ENCODE data around the gene MKS1. TPM values are rescaled to one million over a fixed set of nuclear protein-coding genes. Genes with fewer than 3 reads are reported as not detected.

Gene MKS1
- total RNA-seq, 3 donors from 2014 or later: 8.0 to 21.1 (median 15.1) TPM

DNA sequence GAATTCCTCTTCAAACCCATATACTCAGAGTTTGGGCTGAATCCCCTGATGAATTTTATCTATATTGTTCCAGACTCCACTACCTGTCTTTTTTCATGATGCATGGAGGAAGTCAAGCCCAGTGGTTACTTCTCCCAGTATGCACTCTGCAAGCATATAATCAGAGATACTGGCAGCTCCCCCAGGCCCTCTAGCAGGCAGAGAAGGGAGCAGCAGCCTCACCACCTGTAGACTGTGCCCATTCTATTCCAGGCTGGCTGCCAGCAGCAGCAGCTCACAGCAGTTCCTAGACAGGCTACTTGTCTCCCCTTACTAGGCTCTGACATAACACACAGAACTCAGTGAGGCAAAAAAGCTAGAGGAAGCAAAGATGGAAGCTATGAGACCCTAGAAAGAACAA is 3.4 kb downstream of the MKS1 start:
- H3K9me3 ChIP-seq: no peaks in the 10 kb centered on the region
- H3K4me1 ChIP-seq: no peaks in the 10 kb centered on the region
- H3K27ac ChIP-seq: no peak overlapping the region
- no peaks in the 10 kb centered on the region for H3K27me3 ChIP-seq
- intact Hi-C loops (cut with DNase I; ENCODE audit: low total_unique reads): no loop called here
- H3K36me3 ChIP-seq: no peaks in the 10 kb centered on the region
- H3K4me3 ChIP-seq: no peak overlapping the region
- no peak for TF ChIP-seq POLR2A (IDR thresholded peaks at IDR 0.05)
- TF ChIP-seq POLR2AphosphoS5 (IDR thresholded peaks at IDR 0.05): no peak
- TF ChIP-seq, protein P1, sequence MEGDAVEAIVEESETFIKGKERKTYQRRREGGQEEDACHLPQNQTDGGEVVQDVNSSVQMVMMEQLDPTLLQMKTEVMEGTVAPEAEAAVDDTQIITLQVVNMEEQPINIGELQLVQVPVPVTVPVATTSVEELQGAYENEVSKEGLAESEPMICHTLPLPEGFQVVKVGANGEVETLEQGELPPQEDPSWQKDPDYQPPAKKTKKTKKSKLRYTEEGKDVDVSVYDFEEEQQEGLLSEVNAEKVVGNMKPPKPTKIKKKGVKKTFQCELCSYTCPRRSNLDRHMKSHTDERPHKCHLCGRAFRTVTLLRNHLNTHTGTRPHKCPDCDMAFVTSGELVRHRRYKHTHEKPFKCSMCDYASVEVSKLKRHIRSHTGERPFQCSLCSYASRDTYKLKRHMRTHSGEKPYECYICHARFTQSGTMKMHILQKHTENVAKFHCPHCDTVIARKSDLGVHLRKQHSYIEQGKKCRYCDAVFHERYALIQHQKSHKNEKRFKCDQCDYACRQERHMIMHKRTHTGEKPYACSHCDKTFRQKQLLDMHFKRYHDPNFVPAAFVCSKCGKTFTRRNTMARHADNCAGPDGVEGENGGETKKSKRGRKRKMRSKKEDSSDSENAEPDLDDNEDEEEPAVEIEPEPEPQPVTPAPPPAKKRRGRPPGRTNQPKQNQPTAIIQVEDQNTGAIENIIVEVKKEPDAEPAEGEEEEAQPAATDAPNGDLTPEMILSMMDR (IDR thresholded peaks at IDR 0.05): no peak
- no peak for DNase-seq (ENCODE audit: low spot score in 2 of 2)

DNA sequence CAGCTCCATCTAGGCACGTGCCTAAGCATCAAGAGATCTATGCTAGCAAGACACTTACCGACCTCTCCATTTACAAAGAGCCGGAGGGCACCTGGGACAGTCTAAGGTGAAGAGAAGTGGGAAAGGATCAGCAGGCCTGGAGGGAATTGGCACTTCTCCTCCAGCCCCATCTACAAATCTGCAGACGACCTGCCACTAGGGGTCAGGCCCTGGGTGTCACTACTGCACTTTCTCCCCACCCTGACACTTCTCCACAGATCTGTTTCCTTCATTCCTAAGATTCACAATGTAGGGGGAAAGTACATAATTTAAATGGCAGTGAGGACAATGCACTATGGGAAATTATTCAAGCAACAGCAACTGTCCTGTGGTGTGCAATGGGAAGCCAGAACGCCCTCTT is 8.1 kb downstream of the MKS1 start:
- H3K27ac ChIP-seq: no peak overlapping the region
- no peaks in the 10 kb centered on the region for H3K9me3 ChIP-seq
- TF ChIP-seq POLR2A (IDR thresholded peaks at IDR 0.05) (no peak), POLR2AphosphoS5 (IDR thresholded peaks at IDR 0.05) (no peak)
- TF ChIP-seq, protein P1 (IDR thresholded peaks at IDR 0.05): no peak
- no peaks in the 10 kb centered on the region for H3K27me3 ChIP-seq
- intact Hi-C loops (cut with DNase I; ENCODE audit: low total_unique reads): no loop called here
- no peak for DNase-seq (ENCODE audit: low spot score in 2 of 2)
- no peak overlapping the region for H3K4me3 ChIP-seq
- H3K4me1 ChIP-seq: no peaks in the 10 kb centered on the region
- no peaks in the 10 kb centered on the region for H3K36me3 ChIP-seq

DNA sequence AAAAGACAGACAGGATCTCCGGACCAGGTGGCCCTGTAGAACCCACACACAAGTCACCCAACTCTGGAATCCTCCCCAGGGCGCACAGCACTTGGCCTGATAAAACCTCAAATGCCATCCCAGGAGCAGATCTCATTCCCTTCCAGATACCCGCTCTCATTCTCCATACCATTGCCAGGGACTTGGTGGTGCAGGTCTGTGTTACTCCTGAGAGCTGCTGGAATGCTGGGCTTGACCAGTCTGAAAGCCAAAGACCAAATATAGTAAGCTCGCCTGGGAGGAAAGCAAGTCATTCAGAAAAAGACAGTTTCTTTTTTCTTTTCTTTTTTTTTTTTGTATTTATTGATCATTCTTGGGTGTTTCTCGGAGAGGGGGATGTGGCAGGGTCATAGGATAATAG is 10.7 kb downstream of the MKS1 start:
- intact Hi-C loops (cut with DNase I; ENCODE audit: low total_unique reads): no loop called here
- DNase-seq (ENCODE audit: low spot score in 2 of 2): no peak
- Histone ChIP-seq H3K4me1 (no peaks in the 10 kb centered on the region), H3K27me3 (no peaks in the 10 kb centered on the region), H3K27ac (no peak overlapping the region), H3K36me3 (no peaks in the 10 kb centered on the region), H3K4me3 (no peak overlapping the region), H3K9me3 (no peaks in the 10 kb centered on the region)
- no peak for TF ChIP-seq POLR2A (IDR thresholded peaks at IDR 0.05)
- TF ChIP-seq, protein P1 (IDR thresholded peaks at IDR 0.05): no peak
- no peak for TF ChIP-seq POLR2AphosphoS5 (IDR thresholded peaks at IDR 0.05)

DNA sequence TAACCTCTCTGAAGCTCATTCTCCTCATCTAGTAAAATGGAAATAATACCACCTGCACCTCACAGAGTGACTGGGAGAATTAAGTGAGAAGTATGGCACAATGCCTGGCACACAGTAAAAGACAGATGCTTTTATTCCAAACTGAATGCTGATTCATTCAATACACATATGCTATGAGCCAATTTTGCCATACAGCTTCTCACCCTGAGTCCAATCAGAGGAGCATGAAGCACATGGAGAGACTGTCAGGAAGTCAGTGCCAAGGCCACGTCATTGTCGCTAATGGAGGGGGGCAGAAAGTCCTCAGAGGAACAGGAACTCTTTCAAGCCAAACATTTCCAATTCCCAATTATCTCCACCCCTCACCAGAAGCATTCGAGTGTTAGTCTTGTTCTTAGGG is 11.6 kb downstream of the MKS1 start:
- Histone ChIP-seq H3K4me3 (no peak overlapping the region), H3K27ac (no peak overlapping the region), H3K36me3 (no peaks in the 10 kb centered on the region), H3K9me3 (no peaks in the 10 kb centered on the region), H3K4me1 (no peaks in the 10 kb centered on the region), H3K27me3 (no peaks in the 10 kb centered on the region)
- TF ChIP-seq, protein P1 (IDR thresholded peaks at IDR 0.05): no peak
- no peak for TF ChIP-seq POLR2A (IDR thresholded peaks at IDR 0.05)
- no peak for TF ChIP-seq POLR2AphosphoS5 (IDR thresholded peaks at IDR 0.05)
- intact Hi-C loops (cut with DNase I; ENCODE audit: low total_unique reads): no loop called here
- no peak for DNase-seq (ENCODE audit: low spot score in 2 of 2)

DNA sequence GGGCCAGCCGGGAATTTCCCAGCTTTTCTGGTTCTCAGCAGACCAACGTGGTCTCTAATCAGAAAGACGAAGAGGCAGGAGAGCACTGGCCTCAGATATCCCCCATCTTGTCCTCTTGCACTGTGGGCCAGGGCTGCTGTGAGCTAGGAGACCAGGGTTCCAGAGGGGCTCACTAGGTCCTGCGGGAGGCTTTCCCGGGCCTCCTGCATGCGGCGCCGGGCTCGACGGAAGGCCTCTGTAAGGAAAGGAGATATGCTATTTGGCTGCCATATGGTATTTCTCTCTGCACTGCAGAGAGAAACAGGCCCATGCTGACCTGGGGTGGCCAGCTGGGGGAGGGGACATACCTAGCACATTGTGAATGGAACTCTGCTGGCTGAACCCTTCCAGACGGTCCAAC is 13.1 kb downstream of the MKS1 start:
- Histone ChIP-seq H3K4me1 (no peaks in the 10 kb centered on the region), H3K27ac (no peak overlapping the region), H3K36me3 (no peaks in the 10 kb centered on the region), H3K4me3 (no peak overlapping the region), H3K27me3 (no peaks in the 10 kb centered on the region), H3K9me3 (no peaks in the 10 kb centered on the region)
- TF ChIP-seq, protein P1 (IDR thresholded peaks at IDR 0.05): no peak
- TF ChIP-seq POLR2A (IDR thresholded peaks at IDR 0.05): no peak
- TF ChIP-seq POLR2AphosphoS5 (IDR thresholded peaks at IDR 0.05): no peak
- no peak for DNase-seq (ENCODE audit: low spot score in 2 of 2)
- intact Hi-C loops (cut with DNase I; ENCODE audit: low total_unique reads): no loop called here

Data from breast epithelium (tissue), 4 donors.